Measurements from ENCODE around the gene ZFAND2B.

GRCh38 chr2:219210196-219210885 is 3.8 kb downstream of the ZFAND2B start:
- TF ChIP-seq EZH2phosphoT487 (IDR thresholded peaks at IDR 0.05; ENCODE audit: low read depth, severe bottlenecking, unreplicated experiment), result no peak
- no peak for TF ChIP-seq CTCF (IDR thresholded peaks at IDR 0.05; ENCODE audit: poor library complexity)
- TF ChIP-seq EZH2 (IDR thresholded peaks at IDR 0.05; ENCODE audit: borderline replicate concordance), result no peak

All from hepatocyte (in vitro differentiated cells).